ENCODE results near the gene SUGCT. TPM values are rescaled to one million over a fixed set of nuclear protein-coding genes. Genes with fewer than 3 reads are reported as not detected.

The SUGCT gene
- total RNA-seq, 1 experiment from 2014 or later = 1.5 TPM

DNA sequence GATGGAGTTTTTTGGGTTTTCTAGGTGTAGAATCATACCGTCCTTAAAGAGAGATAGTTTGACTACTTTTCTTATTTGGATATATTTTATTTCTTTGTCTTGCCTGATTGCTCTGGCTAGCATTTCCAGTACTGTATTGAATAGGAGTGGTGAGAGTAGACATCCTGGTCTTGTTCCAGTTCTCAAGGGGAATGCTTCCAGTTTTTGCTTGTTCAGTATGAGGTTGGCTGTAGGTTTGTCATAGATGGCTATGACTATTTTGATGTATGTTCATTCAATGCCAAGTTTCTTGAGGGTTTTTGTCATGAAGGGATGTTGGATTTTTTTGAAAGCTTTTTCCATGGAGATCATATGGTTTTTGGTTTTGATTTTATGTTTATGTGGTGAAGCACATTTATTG, 676.9 kb downstream of the SUGCT start:
- no peaks in the 10 kb centered on the region for H3K36me3 ChIP-seq (ENCODE audit: insufficient read depth, low read length, poor library complexity, severe bottlenecking)
- H3K4me3 ChIP-seq (ENCODE audit: low read depth, low read length, poor library complexity, severe bottlenecking) = no peak overlapping the region
- H3K27me3 ChIP-seq (replicated peaks; ENCODE audit: insufficient read depth, low read depth, low read length, poor library complexity) = no peaks in the 10 kb centered on the region
- no peaks in the 10 kb centered on the region for H3K4me1 ChIP-seq (ENCODE audit: insufficient read depth, low read length, poor library complexity, severe bottlenecking)
- BruUV-seq (replicated peaks) = no TSS peak
- TF ChIP-seq EZH2 (IDR thresholded peaks at IDR 0.05; ENCODE audit: borderline replicate concordance, low read depth, low read length, poor library complexity, severe bottlenecking) (no peak), CTCF (conservative IDR thresholded peaks at IDR 0.05; ENCODE audit: low read depth, low read length) (no peak)
- DNase-seq (ENCODE audit: low spot score) = no peak
- intact Hi-C loops (cut with micrococcal nuclease; ENCODE audit: unreplicated experiment) = no loop called here
- no peaks in the 10 kb centered on the region for H3K9me3 ChIP-seq (ENCODE audit: low read depth, low read length, poor library complexity, severe bottlenecking)
- POLR2A ChIA-PET (ENCODE audit: low non-redundant PET) = no interaction called here
- no peak overlapping the region for H3K27ac ChIP-seq (ENCODE audit: low read depth, low read length, poor library complexity, severe bottlenecking)
- CTCF ChIA-PET = no interaction called here

DNA sequence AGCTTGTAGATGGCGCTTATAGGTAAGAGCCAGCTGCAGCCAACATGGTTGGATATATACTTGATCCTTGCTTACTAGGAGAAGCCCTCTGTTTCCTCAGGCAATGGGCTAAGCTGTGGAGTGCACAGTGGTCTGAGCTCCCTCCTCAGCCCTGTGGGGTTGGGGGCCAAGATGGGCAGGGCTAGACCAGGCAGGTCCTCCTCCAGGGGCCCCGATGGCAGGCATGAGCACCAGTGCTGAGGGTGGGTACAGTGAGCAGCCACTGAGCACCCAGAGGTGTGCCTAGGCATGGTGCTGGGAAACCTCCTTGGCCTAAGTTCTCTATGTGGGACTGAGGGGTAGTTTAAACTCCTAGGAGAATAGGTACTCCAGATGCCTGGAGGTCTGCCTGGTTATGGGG, 680.2 kb downstream of the SUGCT start:
- no peaks in the 10 kb centered on the region for H3K4me1 ChIP-seq (ENCODE audit: insufficient read depth, low read length, poor library complexity, severe bottlenecking)
- H3K27ac ChIP-seq (ENCODE audit: low read depth, low read length, poor library complexity, severe bottlenecking) = no peak overlapping the region
- DNase-seq (ENCODE audit: low spot score) = no peak
- BruUV-seq (replicated peaks) = no TSS peak
- H3K9me3 ChIP-seq (ENCODE audit: low read depth, low read length, poor library complexity, severe bottlenecking) = no peaks in the 10 kb centered on the region
- TF ChIP-seq EZH2 (IDR thresholded peaks at IDR 0.05; ENCODE audit: borderline replicate concordance, low read depth, low read length, poor library complexity, severe bottlenecking) (no peak), CTCF (conservative IDR thresholded peaks at IDR 0.05; ENCODE audit: low read depth, low read length) (no peak)
- CTCF ChIA-PET = no interaction called here
- no peak overlapping the region for H3K4me3 ChIP-seq (ENCODE audit: low read depth, low read length, poor library complexity, severe bottlenecking)
- H3K27me3 ChIP-seq (replicated peaks; ENCODE audit: insufficient read depth, low read depth, low read length, poor library complexity) = no peaks in the 10 kb centered on the region
- no peaks in the 10 kb centered on the region for H3K36me3 ChIP-seq (ENCODE audit: insufficient read depth, low read length, poor library complexity, severe bottlenecking)
- POLR2A ChIA-PET (ENCODE audit: low non-redundant PET) = no interaction called here
- intact Hi-C loops (cut with micrococcal nuclease; ENCODE audit: unreplicated experiment) = no loop called here

DNA sequence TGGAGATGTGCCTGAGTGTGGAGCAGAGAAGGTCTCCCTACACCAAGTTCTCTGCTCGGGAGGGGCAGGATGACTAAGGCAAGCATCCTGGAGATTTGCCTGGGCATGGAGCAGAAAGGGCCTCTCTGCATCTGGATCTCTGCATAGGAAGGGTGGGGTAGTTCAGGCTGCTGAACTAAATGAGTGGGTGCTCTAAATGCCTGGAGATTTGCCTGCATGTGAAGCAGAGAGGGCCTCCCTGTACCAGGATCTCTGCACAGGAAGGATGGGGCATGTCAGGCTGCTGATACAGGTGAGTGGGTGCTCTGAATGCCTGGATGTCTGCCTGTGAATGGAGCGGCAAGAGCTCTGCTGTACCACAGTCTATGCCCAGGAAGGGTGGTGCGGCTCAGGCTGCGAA, 680.7 kb downstream of the SUGCT start:
- Histone ChIP-seq H3K4me3 (ENCODE audit: low read depth, low read length, poor library complexity, severe bottlenecking) (no peak overlapping the region), H3K27ac (ENCODE audit: low read depth, low read length, poor library complexity, severe bottlenecking) (no peak overlapping the region), H3K4me1 (ENCODE audit: insufficient read depth, low read length, poor library complexity, severe bottlenecking) (no peaks in the 10 kb centered on the region), H3K27me3 (replicated peaks; ENCODE audit: insufficient read depth, low read depth, low read length, poor library complexity) (no peaks in the 10 kb centered on the region), H3K36me3 (ENCODE audit: insufficient read depth, low read length, poor library complexity, severe bottlenecking) (no peaks in the 10 kb centered on the region), H3K9me3 (ENCODE audit: low read depth, low read length, poor library complexity, severe bottlenecking) (no peaks in the 10 kb centered on the region)
- DNase-seq (ENCODE audit: low spot score) = no peak
- no TSS peak for BruUV-seq (replicated peaks)
- ChIA-PET POLR2A (ENCODE audit: low non-redundant PET) (no interaction called here), CTCF (no interaction called here)
- TF ChIP-seq CTCF (conservative IDR thresholded peaks at IDR 0.05; ENCODE audit: low read depth, low read length) (no peak), EZH2 (IDR thresholded peaks at IDR 0.05; ENCODE audit: borderline replicate concordance, low read depth, low read length, poor library complexity, severe bottlenecking) (no peak)
- intact Hi-C loops (cut with micrococcal nuclease; ENCODE audit: unreplicated experiment) = no loop called here

Measured in A673 (cell line).